ENCODE measurements around the gene IPO4.

GRCh38 chr14:24189059-24189375 is 401 bp upstream of the IPO4 start:
- TF ChIP-seq ASH2L (IDR thresholded peaks at IDR 0.05; ENCODE audit: borderline replicate concordance, low read depth) (no peak), PBX3 (IDR thresholded peaks at IDR 0.05; ENCODE audit: insufficient replicate concordance, low read depth, low read length) (no peak), BCL11A (IDR thresholded peaks at IDR 0.05; ENCODE audit: low read depth, low read length) (no peak), CTCF (IDR thresholded peaks at IDR 0.05 in 2 of 3, conservative IDR thresholded peaks at IDR 0.05 in 1 of 3; ENCODE audit: control insufficient read depth in 2 of 3, extremely low read depth in 1 of 3, insufficient read depth in 1 of 3, low read depth in 3 of 3, low read length in 3 of 3) (no peak), ZBTB33 (IDR thresholded peaks at IDR 0.05) (no peak), EP300 (IDR thresholded peaks at IDR 0.05; ENCODE audit: borderline replicate concordance in 1 of 2, control insufficient read depth in 1 of 2, low read depth in 2 of 2, low read length in 2 of 2) (no peak), JUNB (IDR thresholded peaks at IDR 0.05) (no peak), POLR2AphosphoS5 (IDR thresholded peaks at IDR 0.05; ENCODE audit: low read length) (no peak)

Data from GM12878 (cell line).